ENCODE measurements around the gene OR10AD1. TPM values are rescaled to one million over a fixed set of nuclear protein-coding genes. Genes with fewer than 3 reads are reported as not detected.

OR10AD1 gene
- total and polyA plus RNA-seq, 9 of the 15 experiments (the other 6 are each of a cell fraction or from before 2014, with no cell fraction given), result not detected

- peaks cover 3% of the 10 kb centered on the region for H3K9me1 ChIP-seq (ENCODE audit: control insufficient read depth, insufficient read depth, low read length)
- no peaks in the 10 kb centered on the region for H4K20me1 ChIP-seq (replicated peaks; ENCODE audit: control insufficient read depth, insufficient read depth, low read length)
- peak within 1 kb of the TSS; percentile 82 for H3K4me2 ChIP-seq (ENCODE audit: insufficient read depth, low read length)
- H3K9me3 ChIP-seq (replicated peaks; ENCODE audit: control insufficient read depth, insufficient read depth, low read depth, low read length), result no peaks in the 10 kb centered on the region
- ChIA-PET CTCF (ENCODE audit: low intra/inter-chr PET ratio) (interaction anchor here (0.5 kb wide), 1 partner anchor 137 kb away, joined by 4 read pairs; no protein-coding TSS in a partner anchor), POLR2A (interaction anchor here (0.6 kb wide), 2 partner anchors 10 kb away, joined by 3 read pairs; no protein-coding TSS in a partner anchor)
- FAIRE-seq, result peak; percentile 52
- peaks cover 0 to 17% of the 10 kb centered on the region in 2 experiments; a peak in 3 of 5 replicates for H3K4me1 ChIP-seq (replicated peaks in 1 of 2; ENCODE audit: control insufficient read depth in 2 of 2, insufficient read depth in 2 of 2, low read length in 2 of 2)
- ATAC-seq, result peak; percentile 80
- H3K36me3 ChIP-seq (ENCODE audit: control insufficient read depth, insufficient read depth, low read length), result no peaks in the 10 kb centered on the region
- WGBS (ENCODE audit: insufficient coverage, low coverage, missing lambda C conversion rate), result 7% methylated on average over 45 of the region's 61 CpGs
- H3K27ac ChIP-seq (ENCODE audit: extremely low read depth, low read depth, low read length), result no peak within 1 kb of the TSS
- peak within 1 kb of the TSS in 1 of 2 experiments; percentile 74; a peak in 2 of 4 replicates for H3K9ac ChIP-seq (ENCODE audit: insufficient read depth in 1 of 2, low read depth in 2 of 2, low read length in 2 of 2)
- in situ Hi-C loops (cut with MboI), result no loop called here
- peaks cover 17 to 40% of the 10 kb centered on the region in 2 experiments; a peak in 4 of 5 replicates for H3K27me3 ChIP-seq (ENCODE audit: control insufficient read depth in 2 of 2, insufficient read depth in 2 of 2, low read length in 2 of 2)
- no TSS peak for BruUV-seq (replicated peaks)
- H3K4me3 ChIP-seq, result peak within 1 kb of the TSS; percentile 34
- H2AFZ ChIP-seq (ENCODE audit: low read depth, low read length), result peak within 1 kb of the TSS; percentile 89
- no peaks in the 10 kb centered on the region for H3K79me2 ChIP-seq (ENCODE audit: control insufficient read depth, insufficient read depth, low read length)
- intact Hi-C loops (cut with micrococcal nuclease), result no loop called here
- peak; percentile 47 to 66 (median 64) for DNase-seq (ENCODE audit: extremely low read depth in 1 of 4, low spot score in 3 of 4)
- TF ChIP-seq HMGXB4 (CRISPR knock-in tag; IDR thresholded peaks at IDR 0.05), result no peak
- no peak for TF ChIP-seq TBP (optimal IDR thresholded peaks at IDR 0.05; ENCODE audit: low read depth, low read length)
- TF ChIP-seq ZNF76 (CRISPR knock-in tag; IDR thresholded peaks at IDR 0.05; ENCODE audit: borderline replicate concordance), result no peak
- no peak for TF ChIP-seq C11orf30 (IDR thresholded peaks at IDR 0.05; ENCODE audit: low read depth)
- no peak for TF ChIP-seq ZNF174 (CRISPR knock-in tag; IDR thresholded peaks at IDR 0.05)
- TF ChIP-seq MNT (conservative IDR thresholded peaks at IDR 0.05), result no peak
- TF ChIP-seq ATF3 (IDR thresholded peaks at IDR 0.05), result 0 out of 2 replicates have a peak, but pooled peaks have one; percentile 13
- no peak for TF ChIP-seq ATF3 (CRISPR knock-in tag; conservative IDR thresholded peaks at IDR 0.05)
- TF ChIP-seq CTCF (IDR thresholded peaks at IDR 0.05 in 2 of 3, conservative IDR thresholded peaks at IDR 0.05 in 1 of 3; ENCODE audit: insufficient read depth in 2 of 3, low read depth in 1 of 3, low read length in 3 of 3), result peak; percentile 49 to 63 (median 58)
- no peak for TF ChIP-seq PHF20 (IDR thresholded peaks at IDR 0.05; ENCODE audit: partially characterized antibody)
- no peak for TF ChIP-seq KLF1 (tag; IDR thresholded peaks at IDR 0.05)
- TF ChIP-seq ZNF175 (CRISPR knock-in tag; IDR thresholded peaks at IDR 0.05; ENCODE audit: low read depth), result no peak
- no peak for TF ChIP-seq ZNF584 (CRISPR knock-in tag; IDR thresholded peaks at IDR 0.05; ENCODE audit: low read depth)
- no peak for TF ChIP-seq NR2C1 (IDR thresholded peaks at IDR 0.05)
- TF ChIP-seq NR2C1 (tag; IDR thresholded peaks at IDR 0.05), result no peak
- TF ChIP-seq ZKSCAN8 (CRISPR knock-in tag; IDR thresholded peaks at IDR 0.05), result no peak
Observed at GRCh38 chr12:48183091-48183875, 19.8 kb downstream of the OR10AD1 start, which contains the start of gene CCDC184. Gene CCDC184 (plus strand): TSS chr12:48183644. CDS start chr12:48184123, 479 bp downstream.

Measured in K562 (cell line).